ENCODE measurements around the gene USF1.

DNA sequence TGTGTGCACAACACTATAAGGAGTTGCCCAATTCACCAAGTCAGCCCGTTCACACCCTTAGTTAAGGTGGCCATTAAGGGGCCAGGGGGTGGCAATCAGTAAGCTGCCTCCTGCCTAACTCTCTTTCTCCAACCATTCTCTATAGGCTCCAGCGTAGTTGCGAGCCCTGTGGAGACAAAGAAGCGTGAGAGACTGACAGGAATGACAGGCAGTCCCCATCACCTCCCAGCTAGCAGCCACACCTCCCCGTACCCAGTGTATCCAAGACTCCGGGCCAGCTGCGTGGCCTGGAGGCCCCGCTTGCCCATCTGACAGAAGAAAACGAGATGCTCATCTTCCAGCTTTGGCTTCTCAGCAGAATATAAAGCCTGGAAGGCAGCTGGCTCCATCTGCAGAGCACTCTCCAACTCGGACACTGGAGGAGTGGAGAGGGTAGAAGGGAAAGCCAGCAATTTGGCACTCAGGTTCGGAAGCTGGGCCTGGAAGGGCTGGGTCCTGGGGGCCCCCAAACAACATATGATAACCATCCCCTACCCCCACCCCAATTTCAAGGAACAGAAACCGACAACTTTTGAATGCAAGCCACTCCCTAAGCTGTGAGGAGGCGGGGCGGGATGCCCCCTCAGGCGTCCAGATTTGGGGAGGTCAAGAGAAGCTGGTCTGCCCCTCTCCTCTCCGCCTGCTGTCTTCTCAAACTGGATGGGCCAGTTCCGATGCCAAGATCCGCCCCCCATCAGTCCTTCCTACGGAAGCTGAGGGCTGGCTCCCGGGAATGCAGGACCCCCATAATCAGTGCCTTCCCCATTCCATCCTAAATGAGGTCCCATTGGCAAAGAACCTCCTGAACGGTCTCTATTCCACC is 7.9 kb downstream of the USF1 start:
- TF ChIP-seq POLR2A (IDR thresholded peaks at IDR 0.05) (no peak), EP300 (IDR thresholded peaks at IDR 0.05) (no peak)
- TF ChIP-seq, protein P1, sequence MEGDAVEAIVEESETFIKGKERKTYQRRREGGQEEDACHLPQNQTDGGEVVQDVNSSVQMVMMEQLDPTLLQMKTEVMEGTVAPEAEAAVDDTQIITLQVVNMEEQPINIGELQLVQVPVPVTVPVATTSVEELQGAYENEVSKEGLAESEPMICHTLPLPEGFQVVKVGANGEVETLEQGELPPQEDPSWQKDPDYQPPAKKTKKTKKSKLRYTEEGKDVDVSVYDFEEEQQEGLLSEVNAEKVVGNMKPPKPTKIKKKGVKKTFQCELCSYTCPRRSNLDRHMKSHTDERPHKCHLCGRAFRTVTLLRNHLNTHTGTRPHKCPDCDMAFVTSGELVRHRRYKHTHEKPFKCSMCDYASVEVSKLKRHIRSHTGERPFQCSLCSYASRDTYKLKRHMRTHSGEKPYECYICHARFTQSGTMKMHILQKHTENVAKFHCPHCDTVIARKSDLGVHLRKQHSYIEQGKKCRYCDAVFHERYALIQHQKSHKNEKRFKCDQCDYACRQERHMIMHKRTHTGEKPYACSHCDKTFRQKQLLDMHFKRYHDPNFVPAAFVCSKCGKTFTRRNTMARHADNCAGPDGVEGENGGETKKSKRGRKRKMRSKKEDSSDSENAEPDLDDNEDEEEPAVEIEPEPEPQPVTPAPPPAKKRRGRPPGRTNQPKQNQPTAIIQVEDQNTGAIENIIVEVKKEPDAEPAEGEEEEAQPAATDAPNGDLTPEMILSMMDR (IDR thresholded peaks at IDR 0.05) = no peak

Measured in stomach (tissue), 4 donors.